H9 (cell line): ENCODE data around the gene ASIC4. TPM values are rescaled to one million over a fixed set of nuclear protein-coding genes. Genes with fewer than 3 reads are reported as not detected.

ENCODE experiments used
- DNase-seq: peaks from one replicate; pipeline ENCODE4 v3.0.0-alpha.2; 2017
- H2AFZ ChIP-seq: one replicate; pipeline ENCODE4 v1.6.1; 2013; ENCODE audit warnings: mild to moderate bottlenecking, low read length, control low read depth, moderate library complexity
- H2AK5ac ChIP-seq: 2 replicates; pipeline ENCODE4 v1.6.1; 2013; ENCODE audit warnings: low read length, control low read depth, mixed read lengths; ENCODE audit not compliant: insufficient read length
- H2BK120ac ChIP-seq: one replicate; pipeline ENCODE4 v1.6.1; 2013; ENCODE audit warnings: low read depth, mild to moderate bottlenecking, low read length, control low read depth, inconsistent platforms; ENCODE audit not compliant: poor library complexity, severe bottlenecking
- H2BK12ac ChIP-seq: 2 replicates; pipeline ENCODE4 v1.6.1; 2013; ENCODE audit warnings: low read length, control low read depth, mixed read lengths, low read depth; ENCODE audit not compliant: insufficient read length
- H2BK15ac ChIP-seq: 2 replicates; pipeline ENCODE4 v1.6.1; 2013; ENCODE audit warnings: low read depth, low read length, control low read depth
- H2BK20ac ChIP-seq: one replicate; pipeline ENCODE4 v1.6.1; 2013; ENCODE audit warnings: low read depth, mild to moderate bottlenecking, low read length, control low read depth, inconsistent platforms; ENCODE audit not compliant: poor library complexity, severe bottlenecking
- H2BK5ac ChIP-seq: 2 replicates; pipeline ENCODE4 v1.6.1; 2013; ENCODE audit warnings: low read length, control low read depth, mixed read lengths; ENCODE audit not compliant: insufficient read length
- H3K14ac ChIP-seq: 2 replicates; pipeline ENCODE4 v1.6.1; 2013; ENCODE audit warnings: low read length, control low read depth; ENCODE audit not compliant: insufficient read depth
- H3K18ac ChIP-seq: 2 replicates; pipeline ENCODE4 v1.6.1; 2013; ENCODE audit warnings: low read depth, mild to moderate bottlenecking, mixed read lengths, low read length, control low read depth; ENCODE audit not compliant: insufficient read length
- H3K23ac ChIP-seq: 2 replicates; pipeline ENCODE4 v1.6.1; 2013; ENCODE audit warnings: low read length, control low read depth, mixed read lengths, low read depth; ENCODE audit not compliant: insufficient read length
- H3K23me2 ChIP-seq: 2 replicates; pipeline ENCODE4 v1.6.1; 2013; ENCODE audit warnings: low read depth, mild to moderate bottlenecking, mixed read lengths, low read length, control low read depth; ENCODE audit not compliant: insufficient read length, poor library complexity, severe bottlenecking
- H3K27ac ChIP-seq: 2 replicates; pipeline ENCODE4 v1.5.1; 2013; ENCODE audit warnings: low read length, control low read depth, mixed read lengths, low read depth; ENCODE audit not compliant: insufficient read length
- H3K27me3 ChIP-seq: 2 replicates; pipeline ENCODE4 v1.6.1; 2013; ENCODE audit warnings: low read length, control low read depth, inconsistent platforms; ENCODE audit not compliant: insufficient read depth
- H3K4ac ChIP-seq: 2 replicates; pipeline ENCODE4 v1.6.1; 2013; ENCODE audit warnings: low read depth, mild to moderate bottlenecking, control low read depth, inconsistent platforms, low read length, moderate library complexity
- H3K4me1 ChIP-seq: 2 replicates; pipeline ENCODE4 v1.6.1; 2013; ENCODE audit warnings: low read length, control low read depth, inconsistent platforms; ENCODE audit not compliant: insufficient read depth
- H3K4me2 ChIP-seq: 2 replicates; pipeline ENCODE4 v1.6.1; 2013; ENCODE audit warnings: low read length, control low read depth, mixed read lengths; ENCODE audit not compliant: insufficient read length, insufficient read depth
- H3K56ac ChIP-seq: 2 replicates; pipeline ENCODE4 v1.6.1; 2013; ENCODE audit warnings: low read depth, mild to moderate bottlenecking, mixed read lengths, low read length, control low read depth; ENCODE audit not compliant: insufficient read length
- H3K79me1 ChIP-seq: 2 replicates; pipeline ENCODE4 v1.6.1; 2013; ENCODE audit warnings: low read depth, mild to moderate bottlenecking, moderate library complexity, low read length, control low read depth, inconsistent platforms; ENCODE audit not compliant: insufficient read depth, poor library complexity, severe bottlenecking
- H3K79me2 ChIP-seq: 2 replicates; pipeline ENCODE4 v1.6.1; 2013; ENCODE audit warnings: low read length, control low read depth, inconsistent platforms; ENCODE audit not compliant: insufficient read depth
- H3K9ac ChIP-seq: 2 replicates; pipeline ENCODE4 v1.6.1; 2013; ENCODE audit warnings: low read length, control low read depth, mixed read lengths; ENCODE audit not compliant: insufficient read length; ENCODE audit errors: extremely low read depth
- H3K9me3 ChIP-seq: one replicate; pipeline ENCODE4 v1.6.1; 2013; ENCODE audit warnings: low read depth, low read length, inconsistent platforms; ENCODE audit not compliant: control insufficient read depth
- H3T11ph ChIP-seq: one replicate; pipeline ENCODE4 v1.6.1; 2013; ENCODE audit warnings: mild to moderate bottlenecking, low read length, control low read depth, inconsistent platforms
- H4K20me1 ChIP-seq: one replicate; pipeline ENCODE4 v1.6.1; 2013; ENCODE audit not compliant: control insufficient read depth, insufficient read length, insufficient read depth
- H4K5ac ChIP-seq: 2 replicates; pipeline ENCODE4 v1.6.1; 2013; ENCODE audit warnings: low read depth, mild to moderate bottlenecking, mixed read lengths, low read length, control low read depth; ENCODE audit not compliant: insufficient read length
- H4K8ac ChIP-seq: replicated peaks from 2 replicates; pipeline ENCODE4 v1.6.1; 2013; ENCODE audit warnings: low read length, control low read depth, mixed read lengths, low read depth; ENCODE audit not compliant: insufficient read length
- H4K91ac ChIP-seq: 2 replicates; pipeline ENCODE4 v1.6.1; 2013; ENCODE audit warnings: low read depth, mild to moderate bottlenecking, moderate library complexity, mixed read lengths, low read length, control low read depth; ENCODE audit not compliant: insufficient read length
- H3K27ac Mint-ChIP-seq, 3 experiments: 2 replicates in 2 of 3; 3 replicates in 1 of 3; pipeline ENCODE4 v1.8.0; 2020 to 2021; ENCODE audit warnings: mixed read lengths in 3 of 3, mild to moderate bottlenecking in 1 of 3, moderate library complexity in 1 of 3
- H3K27me3 Mint-ChIP-seq: 2 replicates; pipeline ENCODE4 v1.8.0; 2021; ENCODE audit warnings: low read depth, mild to moderate bottlenecking, moderate library complexity, mixed read lengths
- H3K36me3 Mint-ChIP-seq, 3 experiments: 2 replicates in 2 of 3; 3 replicates in 1 of 3; pipeline ENCODE4 v1.8.0; 2020 to 2021; ENCODE audit warnings: low read depth in 3 of 3, mixed read lengths in 3 of 3; ENCODE audit not compliant: insufficient read depth in 1 of 3
- H3K4me1 Mint-ChIP-seq, 2 experiments: 2 replicates each; pipeline ENCODE4 v1.8.0; 2020; ENCODE audit warnings: mixed read lengths in 2 of 2
- H3K4me3 Mint-ChIP-seq, 2 experiments: 2 replicates in 1 of 2; 3 replicates in 1 of 2; pipeline ENCODE4 v1.8.0; 2020 to 2021; ENCODE audit warnings: mild to moderate bottlenecking in 2 of 2, mixed read lengths in 2 of 2, moderate library complexity in 1 of 2
- H3K9me3 Mint-ChIP-seq, 2 experiments: 2 replicates in 1 of 2; 3 replicates in 1 of 2; pipeline ENCODE4 v1.8.0; 2020; ENCODE audit warnings: mild to moderate bottlenecking in 2 of 2, mixed read lengths in 2 of 2, moderate library complexity in 1 of 2
- CTCF ChIP-seq: fragments of 200-600 bp; sonication (generic); conservative IDR thresholded peaks from 3 replicates; pipeline ENCODE4 v1.8.0; 2021; ENCODE audit warnings: antibody characterized with exemption, mild to moderate bottlenecking
- WGBS: extraction: QIAGEN DNeasy Blood & Tissue Kit; methylation state at CpG from one replicate; pipeline ENCODE4 v1.1.7; 2013; ENCODE audit warnings: missing lambda C conversion rate, low lambda C conversion rate, mixed read lengths; ENCODE audit not compliant: insufficient read length; ENCODE audit errors: extremely low coverage; 5-methylcytosine and 5-hydroxymethylcytosine counted together
- total RNA-seq: library from RNA; stranded (reverse); gene quantifications from 2 replicates; pipeline ENCODE4 v1.2.1, GENCODE V29; 2021

ASIC4 gene
- total RNA-seq, 1 experiment from 2014 or later, result 0.37 TPM

DNA sequence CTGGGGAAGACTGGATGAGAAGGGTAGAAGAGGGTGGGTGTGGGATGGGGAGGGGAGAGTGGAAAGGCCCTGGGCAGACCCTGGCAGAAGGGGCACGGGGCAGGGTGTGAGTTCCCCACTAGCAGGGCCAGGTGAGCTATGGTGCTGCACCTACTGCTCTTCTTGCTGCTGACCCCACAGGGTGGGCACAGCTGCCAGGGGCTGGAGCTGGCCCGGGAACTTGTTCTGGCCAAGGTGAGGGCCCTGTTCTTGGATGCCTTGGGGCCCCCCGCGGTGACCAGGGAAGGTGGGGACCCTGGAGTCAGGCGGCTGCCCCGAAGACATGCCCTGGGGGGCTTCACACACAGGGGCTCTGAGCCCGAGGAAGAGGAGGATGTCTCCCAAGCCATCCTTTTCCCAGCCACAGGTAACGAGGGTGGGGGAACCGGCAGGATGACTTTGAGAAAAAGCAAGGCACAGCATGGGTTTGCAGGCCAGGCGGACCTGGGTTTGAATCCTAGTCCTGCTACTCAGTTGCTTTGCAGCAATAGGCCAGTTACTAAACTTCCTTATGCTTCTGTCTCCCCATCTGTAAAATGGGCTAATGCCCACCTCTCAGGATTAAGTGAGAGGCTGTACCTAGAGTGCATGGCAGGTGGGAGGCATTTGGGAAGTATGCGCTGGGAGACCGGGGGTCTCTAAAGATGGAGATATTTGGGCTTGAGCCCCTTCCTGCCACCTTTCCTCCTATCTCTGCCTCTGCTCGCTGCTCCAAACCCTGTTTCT, 58.1 kb downstream of the ASIC4 start, which contains the start of gene INHA:
Gene INHA, plus strand, starts transcription at position 74 of the 765 bp plus-strand sequence. Its CDS starts 65 bp downstream, at position 139.
- peak within 1 kb of the TSS; percentile 5 for H3K4me2 ChIP-seq
- H3K56ac ChIP-seq, result no peak within 1 kb of the TSS
- H4K8ac ChIP-seq, result no peak within 1 kb of the TSS
- no peak within 1 kb of the TSS for H3K9ac ChIP-seq
- H2BK15ac ChIP-seq, result no peak within 1 kb of the TSS
- H3K4ac ChIP-seq, result no peak within 1 kb of the TSS
- no peaks in the 10 kb centered on the region for H3K9me3 ChIP-seq
- no peak within 1 kb of the TSS for H2BK12ac ChIP-seq
- Mint-ChIP-seq H3K4me1 (peaks cover 47 to 59% of the 10 kb centered on the region in 2 experiments), H3K27ac (peak within 1 kb of the TSS in 2 of 3 experiments; percentile 22 to 64; a peak in 4 of 7 replicates), H3K27me3 (peaks cover 20% of the 10 kb centered on the region), H3K36me3 (peaks cover 22 to 26% (median 25%) of the 10 kb centered on the region in 3 experiments), H3K9me3 (no peaks in the 10 kb centered on the region; a peak in 1 of 5 replicates), H3K4me3 (peak within 1 kb of the TSS; percentile 60 to 70)
- no peaks in the 10 kb centered on the region for H3K79me2 ChIP-seq
- no peak within 1 kb of the TSS for H2BK5ac ChIP-seq
- peaks cover 7% of the 10 kb centered on the region for H3K23me2 ChIP-seq
- H3K27ac ChIP-seq, result no peak within 1 kb of the TSS
- no peak for TF ChIP-seq CTCF
- no peak within 1 kb of the TSS for H4K5ac ChIP-seq
- peaks cover 5% of the 10 kb centered on the region; the same call in 1 of the 2 replicates for H3K4me1 ChIP-seq
- no peak within 1 kb of the TSS for H4K91ac ChIP-seq
- no CpG with 5 or more reads among the region's 13 CpGs for WGBS
- H2AK5ac ChIP-seq, result no peak within 1 kb of the TSS
- no peak within 1 kb of the TSS for H3K23ac ChIP-seq
- H3K18ac ChIP-seq, result peak within 1 kb of the TSS; percentile 2
- H2BK20ac ChIP-seq, result no peak within 1 kb of the TSS
- H3K27me3 ChIP-seq, result no peaks in the 10 kb centered on the region; the same call in 1 of the 2 replicates
- H3T11ph ChIP-seq, result no peak within 1 kb of the TSS
- peak within 1 kb of the TSS; percentile 40; the same call in 1 of the 2 replicates for H3K14ac ChIP-seq
- no peak for DNase-seq
- no peaks in the 10 kb centered on the region for H3K79me1 ChIP-seq
- H4K20me1 ChIP-seq, result no peaks in the 10 kb centered on the region
- H2AFZ ChIP-seq, result no peak within 1 kb of the TSS
- no peak within 1 kb of the TSS for H2BK120ac ChIP-seq
